Measurements from ENCODE around the gene ZNF385C.

DNA sequence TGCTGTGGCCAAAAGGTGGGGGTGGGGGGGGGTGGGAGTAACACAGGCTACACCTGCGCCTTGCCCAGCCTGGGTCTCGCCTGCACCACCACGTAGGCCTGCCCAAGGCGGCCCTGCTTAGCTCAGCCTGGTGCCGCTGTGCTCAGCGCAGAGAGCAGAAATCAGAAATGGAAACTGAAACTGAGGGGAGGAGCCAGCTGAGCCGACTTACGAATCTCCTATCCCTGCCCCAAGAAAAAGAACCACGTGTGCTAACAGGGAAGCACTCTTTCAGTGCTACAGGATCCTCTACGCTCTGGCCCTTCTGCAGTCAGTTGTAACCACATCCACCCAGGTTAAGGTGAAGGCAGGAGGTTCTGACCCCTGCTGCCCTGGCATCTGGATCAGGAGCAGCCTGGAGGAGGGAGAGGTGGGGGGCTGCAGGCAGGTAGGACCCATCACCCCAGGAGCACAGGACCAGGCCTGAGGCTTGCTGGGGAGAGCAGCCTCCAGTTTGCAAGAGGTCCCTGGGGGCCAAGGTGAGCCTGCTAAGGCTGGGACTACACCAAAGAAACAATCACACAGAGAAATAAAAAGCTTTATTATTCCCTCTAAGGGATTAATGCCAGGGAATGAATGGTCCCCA, 14.4 kb upstream of the ZNF385C start, which contains the start of gene DHX58:
- no peak for TF ChIP-seq EZH2 (IDR thresholded peaks at IDR 0.05; ENCODE audit: insufficient read depth, poor library complexity, severe bottlenecking)
- TF ChIP-seq EZH2phosphoT487 (IDR thresholded peaks at IDR 0.05; ENCODE audit: insufficient read depth, low read depth), result no peak
